GM10248 (cell line): ENCODE measurements around the gene ACY1.

ENCODE experiments used
- CTCF ChIA-PET: fragments of 300-600 bp; sonication (Branson Sonifier 250); formaldehyde crosslinking; extraction: SDS; loops from one replicate; lab custom pipeline; 2021; ENCODE audit warnings: antibody characterized with exemption; lab: Yijun Ruan, JAX
- POLR2A ChIA-PET: fragments of 350-650 bp; sonication (Branson Sonifier 250); formaldehyde crosslinking; extraction: SDS; loops from one replicate; lab custom pipeline; 2020; ENCODE audit warnings: antibody characterized with exemption; lab: Yijun Ruan, JAX
- DNase-seq: peaks from one replicate; pipeline ENCODE4 v3.0.0; 2012; ENCODE audit errors: extremely low spot score
- CTCF ChIP-seq: IDR thresholded peaks from 2 replicates; pipeline ENCODE4 v1.5.1; 2012; ENCODE audit warnings: mild to moderate bottlenecking, low read depth; ENCODE audit errors: extremely low read depth, missing control alignments, control extremely low read depth

Gene ACY1

GRCh38 chr3:52006017-52006819 lies 22.9 kb downstream of the ACY1 start:
- DNase-seq, result no peak

GRCh38 chr3:52006820-52007133 lies 23.4 kb downstream of the ACY1 start:
- CTCF ChIA-PET, result interaction anchor here (1.3 to 1.6 kb wide), 3 partner anchors 47 to 128 kb away, joined by 3 to 4 read pairs (median 3); no protein-coding TSS in a partner anchor

More at GRCh38 chr3:52006017-52006819, 22.9 kb downstream of the ACY1 start:
- no peak for TF ChIP-seq CTCF
- ChIA-PET POLR2A (no interaction called here), CTCF (interaction anchor here (1.0 to 6.4 kb wide), 6 partner anchors 23 to 137 kb away, joined by 3 to 172 read pairs (median 4); no protein-coding TSS in a partner anchor)

GRCh38 chr3:52007291-52007690 lies 24.0 kb downstream of the ACY1 start:
- ChIA-PET POLR2A (no interaction called here), CTCF (interaction anchor here (0.7 to 1.6 kb wide), 5 partner anchors 46 to 138 kb away, joined by 3 to 4 read pairs (median 4); no protein-coding TSS in a partner anchor)
- TF ChIP-seq CTCF, result no peak
- DNase-seq, result no peak

More at GRCh38 chr3:52006820-52007133, 23.4 kb downstream of the ACY1 start:
- POLR2A ChIA-PET, result no interaction called here
- no peak for TF ChIP-seq CTCF
- DNase-seq, result no peak

- ChIA-PET CTCF (interaction anchor here (1.0 to 1.9 kb wide), 5 partner anchors 9 to 133 kb away, joined by 3 to 7 read pairs (median 3); partner anchors contain the start of gene ABHD14B), POLR2A (no interaction called here)
- DNase-seq, result no peak
- TF ChIP-seq CTCF, result no peak
Measured at GRCh38 chr3:52010431-52010830, 27.1 kb downstream of the ACY1 start.

- CTCF ChIA-PET, result interaction anchor here (1.0 to 9.1 kb wide), 9 partner anchors 10 to 327 kb away, joined by 3 to 91 read pairs (median 5); partner anchors contain the start of genes ABHD14B and PARP3
- DNase-seq, result no peak
- TF ChIP-seq CTCF, result no peak
- POLR2A ChIA-PET, result no interaction called here
Measured at GRCh38 chr3:52012699-52013098, 29.4 kb downstream of the ACY1 start.

GRCh38 chr3:52013802-52014598 lies 30.7 kb downstream of the ACY1 start:
- ChIA-PET POLR2A (interaction anchor here (0.6 kb wide), 1 partner anchor 192 kb away, joined by 3 read pairs; no protein-coding TSS in a partner anchor), CTCF (interaction anchor here (0.8 to 9.1 kb wide), 8 partner anchors 9 to 118 kb away, joined by 3 to 91 read pairs (median 8); no protein-coding TSS in a partner anchor)

More at GRCh38 chr3:52013802-52014598, 30.7 kb downstream of the ACY1 start:
- no peak for DNase-seq
- no peak for TF ChIP-seq CTCF
